GM12878 (cell line): ENCODE results near the gene FTH1.

Experiments used
- CBX5 ChIP-seq: sonication (generic); IDR thresholded peaks from 2 replicates; pipeline ENCODE4 v1.6.1; 2016; ENCODE audit warnings: low read depth, moderate library complexity, mild to moderate bottlenecking, inconsistent platforms
- CTCF ChIP-seq, 3 experiments: IDR thresholded peaks in 2 of 3; conservative IDR thresholded peaks in 1 of 3; 2 replicates each; pipeline ENCODE4 v1.5.1; 2011; ENCODE audit warnings: low read depth in 3 of 3, low read length in 3 of 3, mild to moderate bottlenecking in 3 of 3, control low read depth in 2 of 3, moderate library complexity in 2 of 3, inconsistent platforms in 1 of 3, mixed read lengths in 1 of 3; ENCODE audit not compliant: control insufficient read depth in 2 of 3, insufficient read depth in 1 of 3; ENCODE audit errors: extremely low read depth in 1 of 3
- EZH2 ChIP-seq: IDR thresholded peaks from 2 replicates; pipeline ENCODE4 v1.6.1; 2012; ENCODE audit warnings: low read depth, mild to moderate bottlenecking, control low read depth, inconsistent platforms, low read length, borderline replicate concordance; ENCODE audit not compliant: control insufficient read depth
- FOXM1 ChIP-seq: IDR thresholded peaks from 2 replicates; pipeline ENCODE4 v1.6.1; 2012; ENCODE audit warnings: low read depth, mild to moderate bottlenecking, inconsistent platforms, low read length, moderate library complexity
- NFIC ChIP-seq: IDR thresholded peaks from 2 replicates; pipeline ENCODE4 v1.6.1; 2012; ENCODE audit warnings: low read depth, mild to moderate bottlenecking, inconsistent platforms, low read length, moderate library complexity
- NR2C2 ChIP-seq: IDR thresholded peaks from 2 replicates; pipeline ENCODE4 v1.6.1; 2011; ENCODE audit warnings: borderline replicate concordance, low read depth; ENCODE audit not compliant: control insufficient read depth, insufficient read length
- POLR2A ChIP-seq: IDR thresholded peaks from 2 replicates; pipeline ENCODE4 v1.6.1; 2011; ENCODE audit warnings: low read depth, mild to moderate bottlenecking, low read length
- POLR2AphosphoS2 ChIP-seq: IDR thresholded peaks from 2 replicates; pipeline ENCODE4 v1.6.1; 2011; ENCODE audit warnings: low read depth, mild to moderate bottlenecking, low read length, improper control_type of control experiment, moderate library complexity
- REST ChIP-seq: IDR thresholded peaks from 2 replicates; pipeline ENCODE4 v1.6.1; 2012; ENCODE audit warnings: mild to moderate bottlenecking, low read depth, low read length
- SP1 ChIP-seq: IDR thresholded peaks from one replicate; pipeline ENCODE4 v1.6.1; 2011; ENCODE audit warnings: low read depth, low read length
- YY1 ChIP-seq: IDR thresholded peaks from 2 replicates; pipeline ENCODE4 v1.6.1; 2011; ENCODE audit warnings: low read depth, mild to moderate bottlenecking, low read length

- TF ChIP-seq EZH2 (no peak), NFIC (no peak), CTCF (IDR thresholded peaks at IDR 0.05 in 2 of 3, conservative IDR thresholded peaks at IDR 0.05 in 1 of 3; ENCODE audit: control insufficient read depth in 2 of 3, extremely low read depth in 1 of 3, insufficient read depth in 1 of 3, low read depth in 3 of 3, low read length in 3 of 3) (no peak), POLR2A (no peak), SP1 (no peak), NR2C2 (no peak), CBX5 (peak; percentile 92), REST (no peak), POLR2AphosphoS2 (no peak), FOXM1 (no peak), YY1 (no peak)
Observed at GRCh38 chr11:61999141-61999975, 31.9 kb upstream of the FTH1 start.
